Neutrophil (primary cell): ENCODE data around the gene RHOH.

ENCODE experiments used
- H3K27ac ChIP-seq: fragments of 200-600 bp; sonication (generic); 2 replicates; pipeline ENCODE4 v1.5.1; 2016; ENCODE audit warnings: mild to moderate bottlenecking, moderate library complexity
- H3K27me3 ChIP-seq: fragments of 200-600 bp; sonication (generic); 2 replicates; pipeline ENCODE4 v1.6.0; 2016; ENCODE audit warnings: mild to moderate bottlenecking
- H3K36me3 ChIP-seq: fragments of 200-600 bp; sonication (generic); 2 replicates; pipeline ENCODE4 v1.5.1; 2017
- H3K4me1 ChIP-seq, 2 experiments: fragments of 200-600 bp in 1 of 2; sonication (generic) in 1 of 2; 1 replicate in 1 of 2; 2 replicates in 1 of 2; pipeline versions ENCODE4 v1.5.1 to v1.6.1; 2013 to 2016; ENCODE audit warnings: low read depth in 1 of 2, low read length in 1 of 2, mild to moderate bottlenecking in 1 of 2, moderate library complexity in 1 of 2; ENCODE audit not compliant: control insufficient read depth in 1 of 2, insufficient read depth in 1 of 2
- H3K4me3 ChIP-seq, 2 experiments: fragments of 200-600 bp in 1 of 2; sonication (generic) in 1 of 2; 1 replicate in 1 of 2; 2 replicates in 1 of 2; pipeline ENCODE4 v1.5.1; 2013 to 2016; ENCODE audit warnings: low read depth in 1 of 2, low read length in 1 of 2, mild to moderate bottlenecking in 1 of 2, moderate library complexity in 1 of 2
- H3K9me3 ChIP-seq: fragments of 200-600 bp; sonication (generic); 2 replicates; pipeline ENCODE4 v1.5.1; 2016
- CTCF ChIP-seq: fragments of 200-600 bp; sonication (generic); IDR thresholded peaks from 2 replicates; pipeline ENCODE4 v1.5.1; 2016; ENCODE audit warnings: antibody characterized with exemption

Gene RHOH

GRCh38 chr4:40262077-40262528 lies 65.3 kb downstream of the RHOH start:
- Histone ChIP-seq H3K4me1 (peaks cover 6% of the 10 kb centered on the region in 2 experiments), H3K36me3 (no peaks in the 10 kb centered on the region), H3K27me3 (no peaks in the 10 kb centered on the region), H3K4me3 (no peak overlapping the region), H3K27ac (no peak overlapping the region), H3K9me3 (no peaks in the 10 kb centered on the region)
- no peak for TF ChIP-seq CTCF

- Histone ChIP-seq H3K9me3 (no peaks in the 10 kb centered on the region), H3K4me1 (peaks cover 6% of the 10 kb centered on the region in 2 experiments), H3K4me3 (no peak overlapping the region), H3K36me3 (no peaks in the 10 kb centered on the region), H3K27ac (no peak overlapping the region), H3K27me3 (no peaks in the 10 kb centered on the region)
- TF ChIP-seq CTCF = no peak
Measured at GRCh38 chr4:40262861-40263260, 66.0 kb downstream of the RHOH start.

DNA sequence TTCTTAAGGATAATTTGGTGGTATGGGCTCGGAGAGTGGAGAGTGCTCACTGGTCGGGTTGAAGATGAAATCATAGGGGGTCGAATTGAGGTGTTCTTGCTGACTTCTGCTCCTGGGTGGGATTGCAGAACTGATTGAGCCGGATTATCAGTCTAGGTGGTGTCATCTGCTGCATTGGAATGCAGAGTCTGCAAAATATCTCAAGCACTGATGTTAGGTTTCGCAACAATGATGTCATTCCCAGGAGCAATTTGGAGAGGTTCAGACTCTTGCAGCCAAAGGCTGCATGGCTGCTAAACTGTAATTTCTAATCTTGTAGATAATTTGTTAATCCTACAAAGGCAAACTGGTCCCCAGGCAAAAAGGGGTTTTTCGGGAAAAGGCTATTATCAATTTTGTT lies 67.7 kb downstream of the RHOH start:
- no peak for TF ChIP-seq CTCF
- Histone ChIP-seq H3K36me3 (no peaks in the 10 kb centered on the region), H3K27ac (no peak overlapping the region), H3K9me3 (no peaks in the 10 kb centered on the region), H3K27me3 (no peaks in the 10 kb centered on the region), H3K4me1 (no peaks in the 10 kb centered on the region), H3K4me3 (no peak overlapping the region)

DNA sequence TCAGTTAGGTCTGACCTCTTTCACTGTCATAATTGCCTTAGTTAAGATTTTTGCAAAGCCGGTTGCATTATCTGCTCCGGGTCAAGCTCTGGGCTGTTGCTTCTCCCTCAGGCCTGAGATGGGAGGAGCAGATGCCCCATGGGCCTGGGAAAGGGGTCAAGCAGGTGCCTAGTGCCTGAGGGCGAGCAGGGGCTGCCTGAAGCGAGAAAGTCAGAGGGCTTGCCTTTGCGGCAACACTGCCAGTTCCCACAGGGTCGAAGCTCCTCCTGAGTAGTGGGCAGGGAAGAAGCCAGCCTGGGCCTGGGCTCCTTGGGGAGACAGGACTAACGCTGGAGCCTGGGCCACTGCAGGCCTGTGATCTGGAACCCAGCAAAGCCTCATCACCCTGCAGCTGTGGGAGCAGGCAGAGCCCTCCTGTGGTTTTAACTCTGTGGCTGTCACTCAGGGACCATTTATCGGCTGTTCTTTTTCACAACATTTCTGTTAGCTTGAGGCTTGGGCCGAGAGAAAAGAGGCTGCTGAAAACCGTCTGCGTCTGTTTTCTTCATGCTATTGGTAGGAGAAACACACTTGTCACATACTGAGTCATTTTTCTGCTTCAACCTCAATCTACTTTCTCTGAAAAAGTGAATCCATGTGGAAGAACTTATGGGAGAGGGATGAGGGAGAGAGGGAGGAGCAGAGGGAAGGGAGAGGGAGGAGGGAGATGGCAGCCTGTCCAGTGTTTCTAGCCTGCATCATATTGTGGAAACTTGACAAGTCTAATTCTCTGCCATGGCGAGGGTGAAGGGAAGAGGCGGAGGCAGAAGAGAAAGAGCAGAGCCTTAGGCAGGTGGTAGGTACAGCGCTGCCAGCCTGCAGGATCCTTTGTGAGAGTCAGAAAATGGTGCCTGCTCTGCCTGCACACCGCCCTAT lies 68.4 kb downstream of the RHOH start:
- TF ChIP-seq CTCF = no peak
- Histone ChIP-seq H3K4me3 (no peak overlapping the region), H3K27me3 (no peaks in the 10 kb centered on the region), H3K4me1 (no peaks in the 10 kb centered on the region), H3K36me3 (no peaks in the 10 kb centered on the region), H3K9me3 (no peaks in the 10 kb centered on the region), H3K27ac (no peak overlapping the region)

DNA sequence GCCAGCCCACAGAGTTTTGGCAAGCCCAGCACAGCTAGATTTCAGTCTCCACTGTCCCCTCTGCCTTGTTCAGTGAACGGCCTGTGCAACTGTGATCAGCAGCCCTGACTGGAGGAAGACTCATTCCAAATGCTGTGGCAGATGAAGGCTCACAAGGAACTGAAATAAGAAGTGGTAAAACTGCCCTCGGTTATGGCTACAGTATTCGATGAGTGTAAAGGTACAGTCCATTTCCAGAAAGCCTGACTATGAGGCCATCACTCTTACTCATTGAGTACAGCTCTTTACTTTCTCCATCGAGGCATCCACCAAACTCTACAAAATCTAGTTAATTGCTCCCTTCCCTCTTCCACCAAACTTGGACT lies 69.1 kb downstream of the RHOH start:
- no peak overlapping the region for H3K27ac ChIP-seq
- H3K36me3 ChIP-seq = no peaks in the 10 kb centered on the region
- no peak for TF ChIP-seq CTCF
- no peaks in the 10 kb centered on the region for H3K4me1 ChIP-seq
- no peaks in the 10 kb centered on the region for H3K9me3 ChIP-seq
- no peak overlapping the region for H3K4me3 ChIP-seq
- no peaks in the 10 kb centered on the region for H3K27me3 ChIP-seq
